ENCODE data around the gene PCYT1B. TPM values are rescaled to one million over a fixed set of nuclear protein-coding genes. Genes with fewer than 3 reads are reported as not detected.
"Not testable (repeated sequence)": the region's sequence is repeated elsewhere in the genome, so short reads cannot be mapped to it uniquely, and the experiment has no call there.

PCYT1B gene
- total RNA-seq, 2 experiments from 2014 or later, result not detected

- ChIA-PET POLR2A (no interaction called here), CTCF (no interaction called here)
- H3K9me3 Mint-ChIP-seq, result no peaks in the 10 kb centered on the region
- no peaks in the 10 kb centered on the region for H3K4me1 Mint-ChIP-seq
- H3K4me3 Mint-ChIP-seq, result no peak overlapping the region
- DNase-seq, result no peak
- H3K27ac Mint-ChIP-seq, result no peak overlapping the region
- H3K36me3 Mint-ChIP-seq (ENCODE audit: low read depth), result no peaks in the 10 kb centered on the region
- peaks cover 6% of the 10 kb centered on the region for H3K27me3 Mint-ChIP-seq
Measured at GRCh38 chrX:24607616-24608015, 39.5 kb downstream of the PCYT1B start.

- CTCF ChIA-PET, result interaction anchor here (0.7 kb wide), 1 partner anchor 24 kb away, joined by 4 read pairs; no protein-coding TSS in a partner anchor
- H3K4me1 Mint-ChIP-seq; H3K27ac Mint-ChIP-seq; DNase-seq; H3K36me3 Mint-ChIP-seq (ENCODE audit: low read depth); H3K27me3 Mint-ChIP-seq; H3K9me3 Mint-ChIP-seq; POLR2A ChIA-PET; H3K4me3 Mint-ChIP-seq: not testable (repeated sequence)
Measured at GRCh38 chrX:24605941-24606340, 41.2 kb downstream of the PCYT1B start.

GRCh38 chrX:24603191-24603590 is 44.0 kb downstream of the PCYT1B start:
- CTCF ChIA-PET, result no interaction called here
- DNase-seq, result no peak
- Mint-ChIP-seq H3K4me3 (no peak overlapping the region), H3K4me1 (no peaks in the 10 kb centered on the region), H3K9me3 (no peaks in the 10 kb centered on the region), H3K27me3 (peaks cover 7% of the 10 kb centered on the region), H3K36me3 (ENCODE audit: low read depth) (no peaks in the 10 kb centered on the region), H3K27ac (no peak overlapping the region)
- POLR2A ChIA-PET, result no interaction called here

- Mint-ChIP-seq H3K4me3 (no peak overlapping the region), H3K27me3 (peaks cover 7% of the 10 kb centered on the region), H3K9me3 (no peaks in the 10 kb centered on the region), H3K27ac (no peak overlapping the region), H3K36me3 (ENCODE audit: low read depth) (no peaks in the 10 kb centered on the region), H3K4me1 (no peaks in the 10 kb centered on the region)
- POLR2A ChIA-PET, result no interaction called here
- CTCF ChIA-PET, result no interaction called here
- no peak for DNase-seq
Measured at GRCh38 chrX:24601858-24602257, 45.3 kb downstream of the PCYT1B start.

GRCh38 chrX:24594501-24594900 is 52.6 kb downstream of the PCYT1B start:
- POLR2A ChIA-PET, result no interaction called here
- no peaks in the 10 kb centered on the region for H3K9me3 Mint-ChIP-seq
- DNase-seq, result no peak
- no peak overlapping the region for H3K27ac Mint-ChIP-seq
- no peaks in the 10 kb centered on the region for H3K36me3 Mint-ChIP-seq (ENCODE audit: low read depth)
- no peaks in the 10 kb centered on the region for H3K4me1 Mint-ChIP-seq
- H3K27me3 Mint-ChIP-seq, result peaks cover 2% of the 10 kb centered on the region
- H3K4me3 Mint-ChIP-seq, result no peak overlapping the region
- CTCF ChIA-PET, result no interaction called here

- Mint-ChIP-seq H3K36me3 (ENCODE audit: low read depth) (no peaks in the 10 kb centered on the region), H3K4me3 (no peak overlapping the region), H3K4me1 (no peaks in the 10 kb centered on the region), H3K27me3 (peaks cover 2% of the 10 kb centered on the region), H3K27ac (no peak overlapping the region), H3K9me3 (no peaks in the 10 kb centered on the region)
- CTCF ChIA-PET, result interaction anchor here (0.6 kb wide), 1 partner anchor 719 kb away, joined by 3 read pairs; no protein-coding TSS in a partner anchor
- POLR2A ChIA-PET, result no interaction called here
- DNase-seq, result no peak
Measured at GRCh38 chrX:24590111-24590510, 57.0 kb downstream of the PCYT1B start.

- no peak for DNase-seq
- CTCF ChIA-PET, result interaction anchor here (0.6 kb wide), 1 partner anchor 262 kb away, joined by 3 read pairs; no protein-coding TSS in a partner anchor
- H3K27ac Mint-ChIP-seq, result no peak overlapping the region
- H3K9me3 Mint-ChIP-seq, result peaks cover 3% of the 10 kb centered on the region
- POLR2A ChIA-PET, result no interaction called here
- no peaks in the 10 kb centered on the region for H3K36me3 Mint-ChIP-seq (ENCODE audit: low read depth)
- no peak overlapping the region for H3K4me3 Mint-ChIP-seq
- peaks cover 7% of the 10 kb centered on the region for H3K4me1 Mint-ChIP-seq
- peaks cover 2% of the 10 kb centered on the region for H3K27me3 Mint-ChIP-seq
Measured at GRCh38 chrX:24577091-24577490, 70.1 kb downstream of the PCYT1B start.

GRCh38 chrX:24575496-24575895 is 71.7 kb downstream of the PCYT1B start:
- Mint-ChIP-seq H3K36me3 (ENCODE audit: low read depth) (no peaks in the 10 kb centered on the region), H3K27ac (no peak overlapping the region), H3K4me1 (peaks cover 7% of the 10 kb centered on the region), H3K4me3 (no peak overlapping the region), H3K9me3 (peaks cover 3% of the 10 kb centered on the region), H3K27me3 (no peaks in the 10 kb centered on the region)
- ChIA-PET POLR2A (no interaction called here), CTCF (no interaction called here)
- no peak for DNase-seq

- ChIA-PET CTCF (no interaction called here), POLR2A (no interaction called here)
- H3K27me3 Mint-ChIP-seq, result no peaks in the 10 kb centered on the region
- H3K4me3 Mint-ChIP-seq, result no peak overlapping the region
- H3K9me3 Mint-ChIP-seq, result peaks cover 3% of the 10 kb centered on the region
- peak overlapping the region; percentile 31 for H3K27ac Mint-ChIP-seq
- H3K36me3 Mint-ChIP-seq (ENCODE audit: low read depth), result no peaks in the 10 kb centered on the region
- peaks cover 7% of the 10 kb centered on the region for H3K4me1 Mint-ChIP-seq
- peak; percentile 5 for DNase-seq
Measured at GRCh38 chrX:24574743-24575142, 72.4 kb downstream of the PCYT1B start.

- Mint-ChIP-seq H3K27ac (no peak overlapping the region), H3K27me3 (no peaks in the 10 kb centered on the region), H3K9me3 (no peaks in the 10 kb centered on the region), H3K4me3 (no peak overlapping the region), H3K36me3 (ENCODE audit: low read depth) (no peaks in the 10 kb centered on the region), H3K4me1 (no peaks in the 10 kb centered on the region)
- POLR2A ChIA-PET, result no interaction called here
- DNase-seq, result no peak
- CTCF ChIA-PET, result interaction anchor here (0.7 kb wide), 1 partner anchor 159 kb away, joined by 3 read pairs; no protein-coding TSS in a partner anchor
Measured at GRCh38 chrX:24567169-24567568, 80.0 kb downstream of the PCYT1B start.

- H3K9me3 Mint-ChIP-seq, result no peaks in the 10 kb centered on the region
- CTCF ChIA-PET, result no interaction called here
- H3K27me3 Mint-ChIP-seq, result no peaks in the 10 kb centered on the region
- no peak for DNase-seq
- H3K4me3 Mint-ChIP-seq, result no peak overlapping the region
- no peaks in the 10 kb centered on the region for H3K36me3 Mint-ChIP-seq (ENCODE audit: low read depth)
- POLR2A ChIA-PET, result no interaction called here
- no peak overlapping the region for H3K27ac Mint-ChIP-seq
- H3K4me1 Mint-ChIP-seq, result no peaks in the 10 kb centered on the region
Measured at GRCh38 chrX:24566240-24566639, 80.9 kb downstream of the PCYT1B start.

- POLR2A ChIA-PET, result no interaction called here
- H3K27ac Mint-ChIP-seq, result no peak overlapping the region
- H3K36me3 Mint-ChIP-seq (ENCODE audit: low read depth), result no peaks in the 10 kb centered on the region
- no peak overlapping the region for H3K4me3 Mint-ChIP-seq
- H3K4me1 Mint-ChIP-seq, result no peaks in the 10 kb centered on the region
- H3K27me3 Mint-ChIP-seq, result no peaks in the 10 kb centered on the region
- CTCF ChIA-PET, result no interaction called here
- H3K9me3 Mint-ChIP-seq, result no peaks in the 10 kb centered on the region
- DNase-seq, result no peak
Measured at GRCh38 chrX:24563291-24564010, 83.7 kb downstream of the PCYT1B start.

- Mint-ChIP-seq H3K36me3 (ENCODE audit: low read depth) (no peaks in the 10 kb centered on the region), H3K4me3 (no peak overlapping the region), H3K9me3 (no peaks in the 10 kb centered on the region), H3K27me3 (no peaks in the 10 kb centered on the region), H3K27ac (no peak overlapping the region), H3K4me1 (no peaks in the 10 kb centered on the region)
- ChIA-PET CTCF (interaction anchor here (0.9 to 1.3 kb wide), 2 partner anchors 164 to 165 kb away, joined by 3 to 4 read pairs; no protein-coding TSS in a partner anchor), POLR2A (no interaction called here)
- no peak for DNase-seq
Measured at GRCh38 chrX:24561121-24561520, 86.0 kb downstream of the PCYT1B start.

GRCh38 chrX:24553011-24553410 is 94.1 kb downstream of the PCYT1B start:
- Mint-ChIP-seq H3K27ac (no peak overlapping the region), H3K9me3 (no peaks in the 10 kb centered on the region), H3K4me1 (no peaks in the 10 kb centered on the region), H3K27me3 (no peaks in the 10 kb centered on the region), H3K36me3 (ENCODE audit: low read depth) (no peaks in the 10 kb centered on the region), H3K4me3 (no peak overlapping the region)
- CTCF ChIA-PET, result no interaction called here
- no peak for DNase-seq
- POLR2A ChIA-PET, result no interaction called here
